ENCODE measurements around the gene CDKN2D. TPM values are rescaled to one million over a fixed set of nuclear protein-coding genes. Genes with fewer than 3 reads are reported as not detected.

CDKN2D gene
- total RNA-seq, 1 experiment from 2014 or later = 3.3 TPM

GRCh38 chr19:10535613-10536012 is 33.2 kb downstream of the CDKN2D start:
- H3K27me3 Mint-ChIP-seq (ENCODE audit: low read depth) = peaks cover 17% of the 10 kb centered on the region
- ATAC-seq = no peak
- ChIA-PET CTCF (interaction anchor here (0.6 to 1.9 kb wide), 9 partner anchors 18 to 182 kb away, joined by 3 to 8 read pairs (median 4); partner anchors contain the start of genes CDC37, DNM2 and S1PR5), POLR2A (no interaction called here)
- no peak overlapping the region for H3K4me3 Mint-ChIP-seq
- H3K4me1 Mint-ChIP-seq = no peaks in the 10 kb centered on the region
- no peak overlapping the region; the same call in 1 of the 2 replicates for H3K27ac Mint-ChIP-seq
- no peak for TF ChIP-seq ZSCAN18 (CRISPR knock-in tag; IDR thresholded peaks at IDR 0.05)
- no peak for TF ChIP-seq FOXP4 (CRISPR knock-in tag; IDR thresholded peaks at IDR 0.05)
- TF ChIP-seq TP53 (CRISPR knock-in tag; IDR thresholded peaks at IDR 0.05) = no peak
- no peak for TF ChIP-seq ZNF281 (CRISPR knock-in tag; IDR thresholded peaks at IDR 0.05)
- no peak for DNase-seq (ENCODE audit: low spot score)
- peaks cover 7% of the 10 kb centered on the region for H3K9me3 Mint-ChIP-seq
- no peaks in the 10 kb centered on the region for H3K36me3 Mint-ChIP-seq

- no peaks in the 10 kb centered on the region for H3K4me1 Mint-ChIP-seq
- no peak for TF ChIP-seq FOXP1 (CRISPR knock-in tag; IDR thresholded peaks at IDR 0.05; ENCODE audit: borderline replicate concordance)
- ChIA-PET POLR2A (no interaction called here), CTCF (interaction anchor here (0.6 to 1.1 kb wide), 5 partner anchors 15 to 50 kb away, joined by 3 to 5 read pairs (median 3); no protein-coding TSS in a partner anchor)
- no peak for ATAC-seq
- no peaks in the 10 kb centered on the region for H3K36me3 Mint-ChIP-seq
- no peak overlapping the region for H3K27ac Mint-ChIP-seq
- no peak overlapping the region for H3K4me3 Mint-ChIP-seq
- no peak for DNase-seq (ENCODE audit: low spot score)
- peaks cover 7% of the 10 kb centered on the region for H3K9me3 Mint-ChIP-seq
- H3K27me3 Mint-ChIP-seq (ENCODE audit: low read depth) = peaks cover 13% of the 10 kb centered on the region
Observed at GRCh38 chr19:10533646-10534386, 35.0 kb downstream of the CDKN2D start.

- Mint-ChIP-seq H3K27me3 (ENCODE audit: low read depth) (peaks cover 7% of the 10 kb centered on the region), H3K4me1 (no peaks in the 10 kb centered on the region), H3K27ac (no peak overlapping the region), H3K36me3 (no peaks in the 10 kb centered on the region), H3K9me3 (peaks cover 7% of the 10 kb centered on the region), H3K4me3 (no peak overlapping the region)
- POLR2A ChIA-PET = no interaction called here
- DNase-seq (ENCODE audit: low spot score) (no peak), ATAC-seq (no peak)
- CTCF ChIA-PET = interaction anchor here (1.4 kb wide), 1 partner anchor 27 kb away, joined by 4 read pairs; no protein-coding TSS in a partner anchor
- TF ChIP-seq PREB (CRISPR knock-in tag; IDR thresholded peaks at IDR 0.05; ENCODE audit: borderline replicate concordance) = no peak
- no peak for TF ChIP-seq ZNF512 (CRISPR knock-in tag; IDR thresholded peaks at IDR 0.05; ENCODE audit: borderline replicate concordance)
- no peak for TF ChIP-seq CBFB (CRISPR knock-in tag; IDR thresholded peaks at IDR 0.05; ENCODE audit: low read depth)
- TF ChIP-seq ZNF671 (CRISPR knock-in tag; IDR thresholded peaks at IDR 0.05) = no peak
- TF ChIP-seq TP53 (CRISPR knock-in tag; IDR thresholded peaks at IDR 0.05) = no peak
- TF ChIP-seq JUN (CRISPR knock-in tag; IDR thresholded peaks at IDR 0.05) = no peak
- no peak for TF ChIP-seq ZNF281 (CRISPR knock-in tag; IDR thresholded peaks at IDR 0.05)
- no peak for TF ChIP-seq SOX15 (CRISPR knock-in tag; IDR thresholded peaks at IDR 0.05)
- TF ChIP-seq SP1 (CRISPR knock-in tag; conservative IDR thresholded peaks at IDR 0.05) = no peak
- TF ChIP-seq AFF4 (CRISPR knock-in tag; IDR thresholded peaks at IDR 0.05; ENCODE audit: borderline replicate concordance) = no peak
Observed at GRCh38 chr19:10532457-10532856, 36.3 kb downstream of the CDKN2D start.

All from WTC11 (cell line).